Heart left ventricle (tissue), 16 donors: ENCODE measurements around the gene CDK5. TPM values are rescaled to one million over a fixed set of nuclear protein-coding genes. Genes with fewer than 3 reads are reported as not detected.

ENCODE experiments used
- ATAC-seq, 4 donors: fragments of 200-7000 bp; cut with Tn5 transposase; one replicate each; pipeline ENCODE4 v1.9.1; 2020 to 2022; ENCODE audit warnings: moderate library complexity in 4 of 4, mild to moderate bottlenecking in 3 of 4, moderate number of reproducible peaks in 1 of 4
- DNase-seq, 5 donors: peaks; one replicate each; pipeline ENCODE4 v3.0.0-alpha.2; 2020
- H3K27ac ChIP-seq, 12 donors: fragments of 200-600 bp; sonication (generic) in 4 of 12; one replicate each; pipeline versions ENCODE4 v1.5.0 to v1.8.0; 2016 to 2022; ENCODE audit warnings: mild to moderate bottlenecking in 2 of 12
- H3K27me3 ChIP-seq, 9 donors: fragments of 200-600 bp; sonication (generic) in 2 of 9; one replicate each; pipeline versions ENCODE4 v1.5.1 to v1.8.0; 2016 to 2022; ENCODE audit warnings: mild to moderate bottlenecking in 3 of 9
- H3K36me3 ChIP-seq, 9 donors: fragments of 200-600 bp; sonication (generic) in 2 of 9; one replicate each; pipeline versions ENCODE4 v1.5.0 to v1.8.0; 2018 to 2022; ENCODE audit warnings: mild to moderate bottlenecking in 2 of 9
- H3K4me1 ChIP-seq, 12 donors: fragments of 200-600 bp; sonication (generic) in 4 of 12; one replicate each; pipeline versions ENCODE4 v1.5.0 to v1.8.0; 2016 to 2022; ENCODE audit warnings: mild to moderate bottlenecking in 3 of 12
- H3K4me3 ChIP-seq, 12 donors: fragments of 200-600 bp; sonication (generic) in 4 of 12; one replicate each; pipeline versions ENCODE4 v1.5.0 to v1.8.0; 2017 to 2022; ENCODE audit warnings: mild to moderate bottlenecking in 9 of 12, moderate library complexity in 4 of 12
- H3K9me3 ChIP-seq, 12 donors: fragments of 200-600 bp; sonication (generic) in 4 of 12; one replicate each; pipeline versions ENCODE4 v1.5.0 to v1.8.0; 2016 to 2022; ENCODE audit warnings: mild to moderate bottlenecking in 1 of 12
- POLR2A ChIP-seq, 2 donors: fragments of 450-650 bp; IDR thresholded peaks; one replicate each; pipeline ENCODE4 v1.6.1; 2017; ENCODE audit warnings: antibody characterized with exemption in 2 of 2, mild to moderate bottlenecking in 2 of 2, moderate library complexity in 2 of 2
- WGBS, 4 donors: extraction: QIAGEN DNeasy Blood & Tissue Kit in 2 of 4; methylation state at CpG; one replicate each; pipeline versions ENCODE4 v1.1.5 to v1.1.7; 2013 to 2018; 5-methylcytosine and 5-hydroxymethylcytosine counted together
- intact Hi-C, 10 donors: fragments of 100-400 bp; cut with DNase I; formaldehyde crosslinking; loops; one replicate each; pipeline versions ENCODE4 v1.11.1 to v1.14.2; 2022
- polyA plus RNA-seq, 2 donors: library from polyadenylated mRNA; stranded (reverse); fragments of 200-250 nt; gene quantifications; one replicate each; pipeline ENCODE4 v1.2.3, GENCODE V29; 2013
- total RNA-seq, 9 donors: library from RNA; depleted of rRNA in 2 of 9; stranded (reverse); fragments of >200 nt in 2 of 9; fragmentation: NEBNext Ultra II Directional in 3 of 9; extraction: Animal tissue kit (Norgen Biotek cat#: 25700) in 3 of 9; gene quantifications; one replicate each; pipeline versions ENCODE4 v1.1.0 to v1.2.4, GENCODE V29; 2016 to 2023
- TF ChIP-seq, protein P1 (sequence below), 12 donors: fragments of 200-600 bp; sonication (generic) in 4 of 12; IDR thresholded peaks; one replicate each; pipeline versions ENCODE4 v1.5.0 to v1.8.0; 2018 to 2022; ENCODE audit warnings: antibody characterized with exemption in 12 of 12, mild to moderate bottlenecking in 5 of 12
- donor health status: ischemic (EF 13 %, LVEDD 7.1; RV severe dilation, severe dysfunction).
- donor health status: healthy with polysubstance abuse.
- donor health status: DM: no; HTN: yes; CAD: no.
- donor health status: DM: no; HTN: no; CAD: no.
- donor health status: ischemic (EF 25% LVEDD 6.9; RV normal size, moderate dysfunction).
- donor health status: ischemic (EF 25% LVEDD 5.7; RV mildly dilated, moderate dysfunction).
- donor health status: healthy.
- donor health status: DM: yes; HTN: yes; CAD: no.
- donor health status: ischemic (EF 35%, LVEDD 5.7; RV mildly dilated, moderate dysfunction).
- donor health status: nonischemic (EF 11% LVEDD 7.7; RV severe dilation, severe dysfunction).
- donor health status: DM: yes; HTN: yes; CAD: no.
- donor health status: PGD.
- donor health status: ischemic (EF 29% LVEDD 5.4; RV normal size, mild dysfunction).
- donor health status: nonischemic (EF 23%, LVEDD 6.1; RV moderate dilation, normal function).

CDK5 gene
- total and polyA plus RNA-seq, 11 donors = 5.6 to 13.7 (median 7.6) TPM

DNA sequence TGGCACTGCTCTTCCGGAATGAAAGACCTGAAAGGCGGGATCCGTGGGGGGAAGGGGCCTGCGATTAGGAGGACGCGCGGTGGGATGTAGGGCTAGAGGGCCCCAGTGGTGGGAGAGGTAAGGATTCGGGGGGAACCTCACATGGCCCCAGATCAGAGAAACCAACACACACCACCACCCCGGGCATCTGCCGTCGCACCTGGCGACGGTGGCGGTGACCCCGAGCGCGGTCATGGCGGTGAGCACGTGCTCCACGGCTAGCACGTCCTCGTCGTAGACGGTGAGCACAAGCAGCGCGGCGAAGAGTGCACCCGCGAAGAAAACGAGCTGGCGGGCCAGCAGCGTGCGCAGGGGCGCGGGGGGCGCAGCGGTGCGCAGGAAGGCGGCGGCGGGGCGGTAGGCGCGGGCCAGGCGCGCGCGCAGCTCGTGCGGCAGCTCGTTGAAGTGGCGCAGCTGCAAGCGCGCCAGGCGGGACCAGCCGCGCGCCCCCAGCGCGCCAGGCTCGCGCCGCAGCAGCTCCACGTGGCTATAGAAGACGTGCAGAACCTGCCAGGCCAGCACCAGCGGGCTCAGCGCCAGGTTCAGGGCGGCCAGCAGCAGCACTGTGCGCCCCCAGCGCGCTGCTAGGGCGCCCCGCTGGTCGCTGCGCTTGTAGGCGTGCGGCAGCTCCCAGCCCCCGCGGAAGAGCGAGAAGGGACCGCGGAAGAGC lies 39.1 kb downstream of the CDK5 start:
- WGBS, 4 donors = 0 to 2% (median 1%) methylated on average over 52 to 82 of the region's 82 CpGs
- Histone ChIP-seq H3K27ac (no peak overlapping the region), H3K4me3 (peak overlapping the region in 9 of 12 donors; percentile 10 to 40 (median 24)), H3K4me1 (peaks cover 0 to 30% (median 15%) of the 10 kb centered on the region in 12 donors), H3K36me3 (peaks cover 0 to 3% (median 0%) of the 10 kb centered on the region in 9 donors), H3K27me3 (peaks cover 3 to 48% (median 21%) of the 10 kb centered on the region in 9 donors), H3K9me3 (no peaks in the 10 kb centered on the region)
- ATAC-seq = peak in 2 of 4 donors; percentile 8 to 16
- TF ChIP-seq POLR2A (IDR thresholded peaks at IDR 0.05) = no peak
- TF ChIP-seq, protein P1, sequence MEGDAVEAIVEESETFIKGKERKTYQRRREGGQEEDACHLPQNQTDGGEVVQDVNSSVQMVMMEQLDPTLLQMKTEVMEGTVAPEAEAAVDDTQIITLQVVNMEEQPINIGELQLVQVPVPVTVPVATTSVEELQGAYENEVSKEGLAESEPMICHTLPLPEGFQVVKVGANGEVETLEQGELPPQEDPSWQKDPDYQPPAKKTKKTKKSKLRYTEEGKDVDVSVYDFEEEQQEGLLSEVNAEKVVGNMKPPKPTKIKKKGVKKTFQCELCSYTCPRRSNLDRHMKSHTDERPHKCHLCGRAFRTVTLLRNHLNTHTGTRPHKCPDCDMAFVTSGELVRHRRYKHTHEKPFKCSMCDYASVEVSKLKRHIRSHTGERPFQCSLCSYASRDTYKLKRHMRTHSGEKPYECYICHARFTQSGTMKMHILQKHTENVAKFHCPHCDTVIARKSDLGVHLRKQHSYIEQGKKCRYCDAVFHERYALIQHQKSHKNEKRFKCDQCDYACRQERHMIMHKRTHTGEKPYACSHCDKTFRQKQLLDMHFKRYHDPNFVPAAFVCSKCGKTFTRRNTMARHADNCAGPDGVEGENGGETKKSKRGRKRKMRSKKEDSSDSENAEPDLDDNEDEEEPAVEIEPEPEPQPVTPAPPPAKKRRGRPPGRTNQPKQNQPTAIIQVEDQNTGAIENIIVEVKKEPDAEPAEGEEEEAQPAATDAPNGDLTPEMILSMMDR (IDR thresholded peaks at IDR 0.05) = peak in 2 of 12 donors; percentile 7 to 28
- intact Hi-C loops = loop anchor here in 1 of 10 donors (5.0 kb wide), 1 partner anchor 94 kb away; no protein-coding TSS in a partner anchor
- DNase-seq = no peak

- no peaks in the 10 kb centered on the region for H3K9me3 ChIP-seq
- H3K27ac ChIP-seq = no peak overlapping the region
- H3K4me1 ChIP-seq = peaks cover 0 to 36% (median 19%) of the 10 kb centered on the region in 12 donors
- TF ChIP-seq, protein P1 (IDR thresholded peaks at IDR 0.05) = peak; percentile 85 to 98 (median 90)
- TF ChIP-seq POLR2A (IDR thresholded peaks at IDR 0.05) = no peak
- H3K27me3 ChIP-seq = peaks cover 3 to 52% (median 25%) of the 10 kb centered on the region in 9 donors
- peak overlapping the region in 8 of 12 donors; percentile 10 to 40 (median 26) for H3K4me3 ChIP-seq
- peaks cover 0 to 3% (median 0%) of the 10 kb centered on the region in 9 donors for H3K36me3 ChIP-seq
- ATAC-seq (peak in 3 of 4 donors; percentile 61 to 70 (median 70)), DNase-seq (peak in 4 of 5 donors; percentile 59 to 88 (median 71))
- 3 to 14% (median 6%) methylated on average over 11 to 34 of the region's 34 CpGs for WGBS, 4 donors
- intact Hi-C loops = loop anchor here in 1 of 10 donors (5.0 kb wide), 1 partner anchor 94 kb away; no protein-coding TSS in a partner anchor
These were observed 39.7 kb downstream of the CDK5 start for GRCh38 chr7:151017953-151018420.

DNA sequence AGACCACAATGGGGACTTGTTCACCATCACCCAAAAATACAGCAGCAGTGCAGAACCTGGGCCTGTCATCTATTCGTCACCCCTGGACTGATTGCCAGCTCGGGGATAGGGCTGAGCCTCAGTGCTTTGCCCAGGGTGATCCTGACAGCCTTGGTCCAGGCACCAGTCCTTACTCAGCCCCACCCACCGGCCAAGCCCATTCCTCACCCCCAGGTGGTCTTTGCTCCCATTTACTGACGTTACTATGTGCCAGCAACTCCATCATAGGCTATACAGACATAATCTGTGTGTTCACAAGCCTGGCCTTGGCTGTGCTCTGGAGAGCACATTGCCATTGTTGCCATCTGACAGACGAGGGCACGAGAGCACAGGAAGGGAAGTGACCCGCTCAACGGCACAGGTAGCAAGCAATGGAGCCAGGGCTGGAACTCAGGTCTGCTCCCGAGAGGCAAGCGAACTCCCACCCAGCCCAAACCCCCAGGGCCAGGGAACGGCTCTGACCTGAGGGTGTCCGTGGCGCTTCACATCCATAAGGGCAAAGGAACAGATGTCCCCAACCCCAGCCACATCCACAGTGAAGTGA lies 40.2 kb downstream of the CDK5 start:
- Histone ChIP-seq H3K9me3 (no peaks in the 10 kb centered on the region), H3K27ac (no peak overlapping the region), H3K27me3 (peaks cover 3 to 48% (median 25%) of the 10 kb centered on the region in 9 donors), H3K36me3 (peaks cover 0 to 6% (median 0%) of the 10 kb centered on the region in 9 donors), H3K4me3 (no peak overlapping the region), H3K4me1 (peaks cover 0 to 41% (median 21%) of the 10 kb centered on the region in 12 donors)
- WGBS, 4 donors = 45 to 61% (median 50%) methylated on average over 11 to 13 of the region's 13 CpGs
- DNase-seq (no peak), ATAC-seq (no peak)
- intact Hi-C loops = loop anchor here in 1 of 10 donors (5.0 kb wide), 1 partner anchor 95 kb away; no protein-coding TSS in a partner anchor
- no peak for TF ChIP-seq POLR2A (IDR thresholded peaks at IDR 0.05)
- TF ChIP-seq, protein P1 (IDR thresholded peaks at IDR 0.05) = no peak

DNA sequence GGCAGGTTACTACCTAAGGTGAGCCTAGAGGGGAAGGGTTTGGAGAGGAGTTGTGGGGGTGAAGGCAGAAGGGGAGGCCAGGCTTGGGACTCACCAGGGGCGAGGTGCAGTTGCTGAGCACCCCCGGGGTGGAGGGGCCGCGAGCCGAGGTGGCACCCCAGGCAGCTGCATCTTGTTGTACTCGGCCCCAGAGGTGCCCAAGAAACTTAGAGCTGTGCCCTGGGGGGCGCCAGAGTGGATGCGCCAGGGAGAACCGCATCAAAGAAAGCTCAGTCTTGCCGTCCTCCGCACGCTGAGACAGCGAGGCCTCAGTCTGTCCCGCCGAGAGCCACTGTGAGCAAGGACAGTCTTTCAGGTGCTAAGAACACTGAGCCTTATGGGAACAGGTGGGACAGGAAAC lies 40.8 kb downstream of the CDK5 start:
- WGBS, 4 donors = 77 to 93% (median 86%) methylated on average over 15 of the region's 15 CpGs
- TF ChIP-seq, protein P1 (IDR thresholded peaks at IDR 0.05) = no peak
- TF ChIP-seq POLR2A (IDR thresholded peaks at IDR 0.05) = no peak
- peaks cover 0 to 47% (median 23%) of the 10 kb centered on the region in 12 donors for H3K4me1 ChIP-seq
- no peaks in the 10 kb centered on the region for H3K9me3 ChIP-seq
- peaks cover 0 to 6% (median 0%) of the 10 kb centered on the region in 9 donors for H3K36me3 ChIP-seq
- H3K27ac ChIP-seq = no peak overlapping the region
- intact Hi-C loops = loop anchor here in 1 of 10 donors (5.0 kb wide), 1 partner anchor 95 kb away; no protein-coding TSS in a partner anchor
- ATAC-seq (no peak), DNase-seq (no peak)
- no peak overlapping the region for H3K4me3 ChIP-seq
- peaks cover 3 to 48% (median 25%) of the 10 kb centered on the region in 9 donors for H3K27me3 ChIP-seq
